Peyer's patch (tissue), 4 donors: ENCODE results near the gene SIRT2.

Experiments
- CTCF ChIP-seq, 6 experiments: fragments of 450-650 bp in 4 of 6; fragments of 200-600 bp in 2 of 6; sonication (generic) in 1 of 6; IDR thresholded peaks; one replicate each; pipeline ENCODE4 v1.5.1; 2017 to 2019; ENCODE audit warnings: antibody characterized with exemption in 6 of 6, mild to moderate bottlenecking in 3 of 6, moderate library complexity in 1 of 6
- POLR2A ChIP-seq, 2 donors: fragments of 450-650 bp; IDR thresholded peaks; one replicate each; pipeline ENCODE4 v1.5.1; 2017; ENCODE audit warnings: antibody characterized with exemption in 2 of 2, mild to moderate bottlenecking in 2 of 2, moderate library complexity in 2 of 2

- TF ChIP-seq POLR2A (IDR thresholded peaks at IDR 0.05), result no peak
- TF ChIP-seq CTCF (IDR thresholded peaks at IDR 0.05), result no peak
These were observed 56.2 kb downstream of the SIRT2 start for GRCh38 chr19:38843175-38843758.
